Naive thymus-derived CD4-positive, alpha-beta T cell (primary cell): ENCODE measurements around the gene TNRC6C. TPM values are rescaled to one million over a fixed set of nuclear protein-coding genes. Genes with fewer than 3 reads are reported as not detected.

Experiments
- ATAC-seq: fragments of 150-1000 bp; cut with Tn5 transposase; 2 replicates; pipeline ENCODE4 v1.10.0; 2021; ENCODE audit warnings: mild to moderate bottlenecking, moderate library complexity
- CTCF ChIA-PET: fragments of 350-600 bp; sonication (Branson Sonifier 250); formaldehyde crosslinking; loops from one replicate; lab custom pipeline; 2021; ENCODE audit warnings: antibody characterized with exemption; lab: Charles Lee
- POLR2A ChIA-PET: fragments of 350-600 bp; sonication (Branson Sonifier 250); formaldehyde crosslinking; loops from one replicate; lab custom pipeline; 2021; ENCODE audit warnings: antibody characterized with exemption, inconsistent platforms; lab: Charles Lee
- DNase-seq, 9 donors: peaks; one replicate each; pipeline versions ENCODE4 v3.0.0 to v3.0.0-alpha.2; 2020 to 2022; ENCODE audit warnings: mixed read lengths in 1 of 9
- H3K27ac ChIP-seq: one replicate; pipeline ENCODE4 v1.7.0; 2013; ENCODE audit warnings: mild to moderate bottlenecking, low read depth, low read length, moderate library complexity
- H3K27me3 ChIP-seq, 2 donors: one replicate each; pipeline ENCODE4 v1.7.0; 2013; ENCODE audit warnings: low read length in 2 of 2, mild to moderate bottlenecking in 2 of 2, moderate library complexity in 2 of 2; ENCODE audit not compliant: control insufficient read depth in 2 of 2, insufficient read depth in 2 of 2
- H3K36me3 ChIP-seq, 3 experiments: 1 replicate in 2 of 3; 2 replicates in 1 of 3; pipeline ENCODE4 v1.7.0; 2013; ENCODE audit warnings: low read length in 3 of 3, mild to moderate bottlenecking in 3 of 3, moderate library complexity in 1 of 3; ENCODE audit not compliant: insufficient read depth in 3 of 3, control insufficient read depth in 2 of 3
- H3K4me1 ChIP-seq, 2 donors: one replicate each; pipeline ENCODE4 v1.7.0; 2013; ENCODE audit warnings: low read length in 2 of 2, mild to moderate bottlenecking in 2 of 2, moderate library complexity in 1 of 2; ENCODE audit not compliant: control insufficient read depth in 2 of 2, insufficient read depth in 2 of 2
- H3K4me3 ChIP-seq: 2 replicates; pipeline ENCODE4 v1.7.0; 2013; ENCODE audit warnings: mild to moderate bottlenecking, low read length
- H3K9me3 ChIP-seq, 3 experiments: 1 replicate in 2 of 3; 2 replicates in 1 of 3; pipeline ENCODE4 v1.7.0; 2013; ENCODE audit warnings: low read length in 3 of 3; ENCODE audit not compliant: control insufficient read depth in 2 of 3
- H3K27ac Mint-ChIP-seq, 9 donors: one replicate each; pipeline ENCODE4 v1.8.0; 2020 to 2022; ENCODE audit warnings: mixed read lengths in 9 of 9, mild to moderate bottlenecking in 8 of 9, moderate library complexity in 5 of 9, inconsistent platforms in 2 of 9
- H3K27me3 Mint-ChIP-seq, 5 donors: one replicate each; pipeline ENCODE4 v1.8.0; 2021 to 2022; ENCODE audit warnings: mixed read lengths in 5 of 5, mild to moderate bottlenecking in 1 of 5
- H3K36me3 Mint-ChIP-seq, 5 donors: one replicate each; pipeline ENCODE4 v1.8.0; 2020 to 2022; ENCODE audit warnings: mixed read lengths in 5 of 5, mild to moderate bottlenecking in 3 of 5, inconsistent platforms in 1 of 5
- H3K4me1 Mint-ChIP-seq, 7 donors: one replicate each; pipeline ENCODE4 v1.8.0; 2020 to 2022; ENCODE audit warnings: mixed read lengths in 7 of 7, mild to moderate bottlenecking in 3 of 7, inconsistent platforms in 1 of 7
- H3K4me3 Mint-ChIP-seq, 10 donors: one replicate each; pipeline ENCODE4 v1.8.0; 2020 to 2022; ENCODE audit warnings: mild to moderate bottlenecking in 10 of 10, mixed read lengths in 10 of 10, moderate library complexity in 6 of 10, inconsistent platforms in 2 of 10
- H3K9me3 Mint-ChIP-seq, 11 donors: one replicate each; pipeline ENCODE4 v1.8.0; 2020 to 2022; ENCODE audit warnings: mixed read lengths in 11 of 11, mild to moderate bottlenecking in 4 of 11, inconsistent platforms in 1 of 11, moderate library complexity in 1 of 11
- intact Hi-C, 2 donors: fragments of 100-400 bp; cut with micrococcal nuclease; formaldehyde crosslinking; loops; one replicate each; pipeline ENCODE4 v1.15.1; 2023
- polyA plus RNA-seq, 2 donors: library from polyadenylated mRNA; unstranded; fragments of 300-500 nt; fragmentation: Illumina TruSeq; gene quantifications; one replicate each; pipeline ENCODE4 v1.2.3, GENCODE V29; 2021
- total RNA-seq, 6 experiments: library from RNA in 5 of 6; stranded (reverse) in 5 of 6; gene quantifications; 1 replicate in 5 of 6; 2 replicates in 1 of 6; pipeline ENCODE4 v1.2.3 and lab custom pipeline; 2021 to 2026

The TNRC6C gene
- total and polyA plus RNA-seq, 7 experiments from 2014 or later = 7.4 to 133 (median 73.4) TPM

DNA sequence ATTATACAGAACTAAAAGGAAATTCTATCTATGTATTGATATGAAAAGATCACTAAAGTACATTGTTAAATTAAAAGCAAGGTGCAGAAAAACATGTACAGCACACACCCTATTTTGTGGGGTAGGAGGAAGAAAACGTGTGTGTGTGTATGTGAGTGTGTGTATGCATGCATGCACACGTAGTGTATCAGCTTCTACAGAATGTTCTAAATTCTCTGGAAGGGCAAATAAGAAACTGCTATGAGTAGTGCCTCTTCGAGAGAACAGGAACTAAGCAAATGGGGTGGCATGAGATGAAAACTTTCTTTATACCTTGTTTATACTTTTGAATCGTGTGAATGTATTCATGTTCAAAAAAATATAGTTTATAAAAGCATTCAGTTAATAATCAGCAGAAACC, 111.2 kb downstream of the TNRC6C start:
- Histone ChIP-seq H3K27me3 (no peaks in the 10 kb centered on the region), H3K36me3 (peaks cover 24 to 94% (median 48%) of the 10 kb centered on the region in 3 experiments), H3K4me1 (no peaks in the 10 kb centered on the region), H3K4me3 (no peak overlapping the region), H3K9me3 (no peaks in the 10 kb centered on the region), H3K27ac (no peak overlapping the region)
- DNase-seq = no peak
- Mint-ChIP-seq H3K27me3 (no peaks in the 10 kb centered on the region), H3K27ac (peak overlapping the region in 4 of 9 donors; percentile 4 to 48 (median 22)), H3K4me3 (no peak overlapping the region), H3K36me3 (peaks cover 4 to 55% (median 21%) of the 10 kb centered on the region in 5 donors), H3K4me1 (peaks cover 0 to 4% (median 0%) of the 10 kb centered on the region in 7 donors), H3K9me3 (no peaks in the 10 kb centered on the region)
- CTCF ChIA-PET = interaction anchor here (0.9 to 1.2 kb wide), 2 partner anchors 10 to 56 kb away, joined by 3 to 5 read pairs; no protein-coding TSS in a partner anchor
- no peak for ATAC-seq
- POLR2A ChIA-PET = interaction anchor here (1.1 to 1.2 kb wide), 2 partner anchors 26 to 111 kb away, joined by 3 to 4 read pairs; partner anchors contain the start of gene TNRC6C
- intact Hi-C loops = no loop called here

DNA sequence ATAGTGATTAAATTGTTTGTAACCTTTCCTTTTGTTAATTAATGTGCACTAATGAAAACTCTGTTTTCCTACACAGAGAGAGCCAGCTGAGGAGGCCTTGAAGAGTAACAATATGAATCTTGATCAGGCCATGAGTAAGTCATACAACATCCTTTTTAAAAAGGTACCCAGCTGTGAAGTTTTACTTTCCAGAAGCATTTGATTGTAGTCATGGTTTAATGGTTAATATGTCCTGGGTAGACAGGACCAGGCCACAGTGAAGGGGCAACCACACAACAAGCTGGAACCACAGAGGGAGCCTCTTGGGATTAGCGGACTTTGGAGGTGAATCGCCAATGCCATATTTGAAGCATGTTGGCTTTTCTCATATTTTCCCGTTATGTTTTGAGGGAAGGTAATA, 114.5 kb downstream of the TNRC6C start:
- peaks cover 31 to 98% (median 43%) of the 10 kb centered on the region in 3 experiments for H3K36me3 ChIP-seq
- ChIA-PET CTCF (no interaction called here), POLR2A (no interaction called here)
- no peak overlapping the region for H3K4me3 ChIP-seq
- Mint-ChIP-seq H3K4me3 (no peak overlapping the region), H3K27me3 (no peaks in the 10 kb centered on the region), H3K27ac (peak overlapping the region in 1 of 9 donors; percentile 17), H3K4me1 (no peaks in the 10 kb centered on the region), H3K9me3 (no peaks in the 10 kb centered on the region), H3K36me3 (peaks cover 7 to 62% (median 32%) of the 10 kb centered on the region in 5 donors)
- intact Hi-C loops = no loop called here
- no peaks in the 10 kb centered on the region for H3K27me3 ChIP-seq
- H3K27ac ChIP-seq = no peak overlapping the region
- DNase-seq (no peak), ATAC-seq (no peak)
- no peaks in the 10 kb centered on the region for H3K9me3 ChIP-seq
- no peaks in the 10 kb centered on the region for H3K4me1 ChIP-seq

- Mint-ChIP-seq H3K9me3 (no peaks in the 10 kb centered on the region), H3K36me3 (peaks cover 7 to 68% (median 30%) of the 10 kb centered on the region in 5 donors), H3K4me3 (no peak overlapping the region), H3K4me1 (no peaks in the 10 kb centered on the region), H3K27ac (no peak overlapping the region), H3K27me3 (no peaks in the 10 kb centered on the region)
- intact Hi-C loops = no loop called here
- no peak overlapping the region for H3K27ac ChIP-seq
- no peaks in the 10 kb centered on the region for H3K4me1 ChIP-seq
- POLR2A ChIA-PET = no interaction called here
- no peak overlapping the region for H3K4me3 ChIP-seq
- peaks cover 37 to 100% (median 39%) of the 10 kb centered on the region in 3 experiments for H3K36me3 ChIP-seq
- DNase-seq (no peak), ATAC-seq (no peak)
- H3K9me3 ChIP-seq = no peaks in the 10 kb centered on the region
- CTCF ChIA-PET = no interaction called here
- H3K27me3 ChIP-seq = no peaks in the 10 kb centered on the region
These were observed 116.5 kb downstream of the TNRC6C start for GRCh38 chr17:78075011-78075410.

DNA sequence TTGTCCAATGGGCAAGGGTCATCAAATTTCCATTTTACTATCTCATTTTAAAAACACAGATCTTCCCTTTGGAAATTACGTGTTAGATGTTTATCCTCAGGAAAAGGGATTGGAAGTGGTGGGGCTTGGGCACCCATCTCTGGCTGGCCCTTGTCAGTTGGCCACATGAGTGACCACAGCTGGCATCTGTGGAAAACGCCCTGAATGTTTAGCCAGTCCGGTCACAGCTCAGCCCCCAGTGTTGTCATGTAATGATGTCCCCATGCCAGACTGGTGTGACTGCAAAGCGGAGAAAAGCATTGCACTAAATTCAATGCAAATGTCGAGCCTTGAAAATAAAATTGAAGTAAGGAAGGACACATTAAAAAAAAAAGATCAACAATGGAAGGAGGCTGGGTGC, 117.0 kb downstream of the TNRC6C start:
- H3K27me3 ChIP-seq = no peaks in the 10 kb centered on the region
- ChIA-PET CTCF (no interaction called here), POLR2A (no interaction called here)
- no peak for DNase-seq
- peaks cover 7 to 65% (median 28%) of the 10 kb centered on the region in 5 donors for H3K36me3 Mint-ChIP-seq
- H3K27ac ChIP-seq = no peak overlapping the region
- H3K4me1 Mint-ChIP-seq = no peaks in the 10 kb centered on the region
- H3K9me3 ChIP-seq = no peaks in the 10 kb centered on the region
- peak overlapping the region in 1 of 10 donors; percentile 14 for H3K4me3 Mint-ChIP-seq
- no peaks in the 10 kb centered on the region for H3K9me3 Mint-ChIP-seq
- ATAC-seq = no peak
- no peak overlapping the region for H3K4me3 ChIP-seq
- H3K27ac Mint-ChIP-seq = no peak overlapping the region
- peaks cover 37 to 99% (median 38%) of the 10 kb centered on the region in 3 experiments for H3K36me3 ChIP-seq
- intact Hi-C loops = no loop called here
- H3K4me1 ChIP-seq = no peaks in the 10 kb centered on the region
- no peaks in the 10 kb centered on the region for H3K27me3 Mint-ChIP-seq

- Histone ChIP-seq H3K27me3 (no peaks in the 10 kb centered on the region), H3K9me3 (no peaks in the 10 kb centered on the region), H3K36me3 (peaks cover 21 to 98% (median 23%) of the 10 kb centered on the region in 3 experiments), H3K4me3 (no peak overlapping the region), H3K4me1 (no peaks in the 10 kb centered on the region), H3K27ac (no peak overlapping the region)
- H3K4me3 Mint-ChIP-seq = no peak overlapping the region
- H3K4me1 Mint-ChIP-seq = peaks cover 0 to 10% (median 0%) of the 10 kb centered on the region in 7 donors
- DNase-seq (no peak), ATAC-seq (no peak)
- ChIA-PET CTCF (no interaction called here), POLR2A (no interaction called here)
- H3K27ac Mint-ChIP-seq = peak overlapping the region in 2 of 9 donors; percentile 25 to 51
- intact Hi-C loops = no loop called here
- no peaks in the 10 kb centered on the region for H3K27me3 Mint-ChIP-seq
- peaks cover 0 to 2% (median 0%) of the 10 kb centered on the region in 11 donors for H3K9me3 Mint-ChIP-seq
- H3K36me3 Mint-ChIP-seq = peaks cover 7 to 65% (median 20%) of the 10 kb centered on the region in 5 donors
These were observed 120.8 kb downstream of the TNRC6C start for GRCh38 chr17:78079253-78079652.

DNA sequence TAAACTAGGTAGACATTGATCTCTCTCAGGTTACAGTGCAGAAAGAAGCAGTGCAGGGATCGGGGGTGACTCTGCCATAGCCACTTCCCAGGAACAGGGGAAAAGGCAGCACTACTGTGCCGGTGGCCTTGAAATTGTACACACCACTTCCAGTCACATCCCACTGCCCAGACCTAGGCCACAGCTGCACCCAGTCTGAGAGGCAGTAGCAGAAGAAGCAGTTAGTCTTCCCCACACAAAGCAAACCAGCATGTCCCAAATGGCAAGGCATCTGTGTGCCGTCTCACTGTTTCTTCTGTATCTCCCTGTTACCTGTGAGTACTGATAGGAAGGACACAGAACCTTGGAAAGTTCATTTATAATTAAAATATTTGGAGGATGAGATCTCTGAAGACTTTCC, 123.0 kb downstream of the TNRC6C start:
- Mint-ChIP-seq H3K27me3 (no peaks in the 10 kb centered on the region), H3K36me3 (peaks cover 3 to 55% (median 12%) of the 10 kb centered on the region in 5 donors), H3K4me3 (no peak overlapping the region), H3K4me1 (peaks cover 0 to 12% (median 0%) of the 10 kb centered on the region in 7 donors), H3K27ac (peak overlapping the region in 1 of 9 donors; percentile 22), H3K9me3 (peaks cover 0 to 3% (median 0%) of the 10 kb centered on the region in 11 donors)
- Histone ChIP-seq H3K9me3 (no peaks in the 10 kb centered on the region), H3K27ac (no peak overlapping the region), H3K27me3 (no peaks in the 10 kb centered on the region), H3K36me3 (peaks cover 16 to 89% (median 17%) of the 10 kb centered on the region in 3 experiments), H3K4me3 (no peak overlapping the region), H3K4me1 (no peaks in the 10 kb centered on the region)
- CTCF ChIA-PET = no interaction called here
- POLR2A ChIA-PET = no interaction called here
- ATAC-seq (no peak), DNase-seq (no peak)
- intact Hi-C loops = loop anchor here in 1 of 2 donors (10.0 kb wide), 1 partner anchor 343 kb away; no protein-coding TSS in a partner anchor
